ENCODE results near the gene LYL1. TPM values are rescaled to one million over a fixed set of nuclear protein-coding genes. Genes with fewer than 3 reads are reported as not detected.
"Not testable (repeated sequence)": the region's sequence is repeated elsewhere in the genome, so short reads cannot be mapped to it uniquely, and the experiment has no call there.

LYL1 gene
- polyA plus RNA-seq (ENCODE audit: insufficient read length in 4 of 4), result 1 to 10 TPM; 4.6 to 7.4 (median 4.7) TPM

DNA sequence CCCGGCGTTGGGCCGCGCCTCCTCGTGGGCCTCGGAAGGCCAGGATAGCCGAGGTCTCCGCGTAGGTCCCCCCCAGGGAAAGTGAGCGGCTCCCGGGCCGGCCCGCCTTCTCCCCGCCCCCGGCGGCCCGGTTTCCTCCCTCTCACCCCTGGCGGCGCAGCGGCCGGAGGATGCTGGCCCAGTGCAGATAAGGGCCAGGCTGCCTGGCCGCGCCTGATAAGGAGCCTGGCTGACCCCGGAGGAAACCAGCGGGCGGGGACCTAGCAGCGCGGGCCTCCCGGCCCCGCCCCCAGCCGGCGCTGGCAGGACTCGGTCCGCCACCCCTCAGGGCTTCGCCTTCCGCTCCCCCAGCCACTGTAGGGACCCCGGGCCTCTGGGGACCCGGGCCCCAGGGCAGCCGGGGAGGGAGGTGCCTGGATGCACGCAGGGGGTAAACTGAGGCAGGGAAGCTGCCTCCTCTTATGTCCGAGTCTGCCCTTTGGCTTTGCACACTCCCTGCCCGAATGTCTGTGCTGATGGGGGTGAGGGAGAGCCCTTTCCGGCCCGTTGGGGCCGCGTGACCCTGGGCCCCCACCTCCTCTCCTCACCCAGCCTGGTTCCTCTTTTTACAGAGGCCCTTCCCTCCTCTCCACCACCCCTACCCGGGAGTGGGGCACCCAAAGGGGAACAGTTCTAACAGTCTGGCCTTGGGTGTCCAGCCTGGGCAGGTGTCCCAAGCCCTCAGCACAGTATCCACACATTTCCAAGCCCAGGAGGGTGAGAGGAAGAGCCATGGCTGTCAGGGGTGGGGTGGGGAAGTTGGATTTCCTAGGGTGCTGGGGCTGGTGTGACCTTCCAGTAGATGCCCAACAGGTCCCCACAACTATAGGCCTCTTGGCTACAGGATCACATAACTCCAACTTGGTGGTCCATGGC lies at the start of gene LYL1:
Gene LYL1, minus strand, starts transcription at position 193 of the 915 bp plus-strand sequence. CDS start 1,687 bp downstream, outside the sequence.
- DNase-seq (ENCODE audit: low read depth in 4 of 4, low spot score in 3 of 4), result no peak

DNA sequence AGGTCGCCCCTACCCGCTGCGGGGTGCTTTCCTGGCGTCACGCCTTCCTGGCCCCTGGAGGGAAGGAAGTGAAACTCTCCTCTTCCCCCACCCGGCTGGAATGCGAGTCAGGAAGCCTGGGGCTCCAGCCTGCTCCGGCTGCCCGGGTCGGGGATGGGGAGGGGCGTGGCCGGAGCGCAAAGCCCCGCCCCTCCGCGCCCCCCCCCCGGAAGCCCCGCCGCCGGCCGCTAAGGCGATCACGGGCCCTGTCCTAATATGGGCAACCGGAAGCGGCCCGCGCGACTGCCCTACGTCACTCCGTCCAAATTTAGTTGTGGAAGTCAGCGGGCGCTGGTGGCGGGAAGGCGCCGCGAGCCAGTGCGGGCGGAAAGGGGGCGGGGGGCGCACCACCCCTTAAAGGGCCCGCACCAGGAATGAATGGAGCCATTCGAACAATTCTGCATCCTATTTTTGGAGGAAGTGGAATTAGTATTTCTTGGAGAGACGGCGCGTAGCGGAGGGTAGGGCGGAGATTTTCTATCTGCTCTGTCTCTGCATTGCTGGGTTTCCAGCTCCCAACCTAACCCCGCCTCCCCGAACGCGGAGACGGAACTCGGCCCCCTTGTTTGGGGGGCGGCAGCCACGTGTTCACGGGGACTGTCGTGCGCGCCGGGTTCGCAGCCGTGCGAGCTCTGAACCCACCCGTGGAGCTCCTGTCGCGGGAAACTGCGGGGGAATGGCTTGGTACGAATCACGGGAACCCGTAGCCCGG lies 49.1 kb upstream of the LYL1 start:
- DNase-seq (ENCODE audit: low read depth in 4 of 4, low spot score in 3 of 4), result peak; percentile 92 to 97 (median 95)

GRCh38 chr19:13150931-13151604 lies 48.4 kb upstream of the LYL1 start:
- DNase-seq (ENCODE audit: low read depth in 4 of 4, low spot score in 3 of 4), result peak in 1 of 4 donors; percentile 35

- peak; percentile 87 to 91 (median 89) for DNase-seq (ENCODE audit: low read depth in 4 of 4, low spot score in 3 of 4)
These were observed 47.7 kb upstream of the LYL1 start, which contains the start of the genes IER2 and STX10 for GRCh38 chr19:13150187-13150930. Gene IER2, plus strand, starts transcription at chr19:13150411. Its CDS starts 2,776 bp downstream, at chr19:13153187. Gene STX10, minus strand, starts transcription at chr19:13150375. Its CDS starts 202 bp downstream, at chr19:13150173.

- DNase-seq (ENCODE audit: low read depth in 4 of 4, low spot score in 3 of 4), result peak in 2 of 4 donors; percentile 15 to 47
These were observed 47.0 kb upstream of the LYL1 start for GRCh38 chr19:13149628-13150186.

DNA sequence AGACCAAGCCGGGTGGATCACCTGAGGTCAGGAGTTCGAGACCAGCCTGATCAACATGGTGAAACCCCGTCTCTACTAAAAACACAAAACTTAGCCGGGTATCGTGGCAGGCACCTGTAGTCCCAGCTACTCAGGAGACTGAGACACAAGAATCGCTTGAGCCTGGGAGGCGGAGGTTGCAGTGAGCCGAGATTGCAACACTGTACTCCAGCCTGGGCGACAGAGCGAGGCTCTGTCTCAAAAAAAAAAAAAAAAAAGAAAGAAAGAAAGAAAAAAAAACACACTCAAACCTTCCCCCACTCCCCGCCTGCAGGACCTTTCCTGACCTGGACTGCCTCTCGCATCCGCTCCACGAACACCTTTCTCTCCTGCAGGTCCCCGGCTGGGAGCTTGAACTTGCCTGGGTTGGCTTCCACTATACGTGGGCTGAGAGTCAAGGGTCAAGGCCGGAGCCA lies 46.5 kb upstream of the LYL1 start:
- not testable (repeated sequence) for DNase-seq (ENCODE audit: low read depth in 4 of 4, low spot score in 3 of 4)

DNA sequence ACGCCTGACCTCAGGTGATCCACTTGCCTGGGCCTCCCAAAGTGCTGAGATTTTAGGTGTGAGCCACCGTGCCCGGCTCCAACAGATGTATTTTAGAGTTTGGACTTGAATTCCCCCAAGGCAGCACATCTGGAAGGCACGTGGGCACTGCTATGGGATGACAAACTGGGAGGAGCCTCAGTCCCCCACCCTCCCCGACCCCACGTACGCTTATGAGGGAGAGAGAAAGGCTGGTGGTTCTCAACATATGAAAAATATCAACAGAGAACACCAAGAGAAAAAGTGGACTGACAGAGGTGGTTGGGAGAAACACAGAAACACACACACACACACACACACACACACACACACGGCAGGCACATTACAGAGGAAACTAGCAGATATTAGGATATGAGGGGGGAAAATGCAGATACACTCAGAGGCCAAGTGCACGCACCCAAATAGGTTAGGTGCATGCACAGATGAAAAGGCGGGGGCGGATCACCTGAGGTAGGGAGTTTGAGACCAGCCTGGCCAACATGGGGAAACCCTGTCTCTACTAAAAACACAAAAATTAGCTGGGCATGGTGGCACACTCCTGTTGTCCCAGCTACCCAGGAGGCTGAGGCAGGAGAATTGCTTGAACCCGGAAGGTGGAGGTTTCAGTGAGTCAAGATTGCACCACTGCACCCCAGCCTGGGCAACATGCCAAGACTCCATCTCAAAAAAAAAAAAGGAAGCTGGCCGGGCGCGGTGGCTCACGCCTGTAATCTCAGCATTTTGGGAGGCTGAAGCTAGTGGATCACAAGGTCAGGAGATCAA lies 44.3 kb upstream of the LYL1 start:
- no peak for DNase-seq (ENCODE audit: low read depth in 4 of 4, low spot score in 3 of 4)

- no peak for DNase-seq (ENCODE audit: low read depth in 4 of 4, low spot score in 3 of 4)
These were observed 37.1 kb upstream of the LYL1 start for GRCh38 chr19:13139633-13140311.

- no peak for DNase-seq (ENCODE audit: low read depth in 4 of 4, low spot score in 3 of 4)
These were observed 36.2 kb upstream of the LYL1 start for GRCh38 chr19:13138916-13139198.

- DNase-seq (ENCODE audit: low read depth in 4 of 4, low spot score in 3 of 4), result no peak
These were observed 35.7 kb upstream of the LYL1 start for GRCh38 chr19:13138171-13138915.

DNA sequence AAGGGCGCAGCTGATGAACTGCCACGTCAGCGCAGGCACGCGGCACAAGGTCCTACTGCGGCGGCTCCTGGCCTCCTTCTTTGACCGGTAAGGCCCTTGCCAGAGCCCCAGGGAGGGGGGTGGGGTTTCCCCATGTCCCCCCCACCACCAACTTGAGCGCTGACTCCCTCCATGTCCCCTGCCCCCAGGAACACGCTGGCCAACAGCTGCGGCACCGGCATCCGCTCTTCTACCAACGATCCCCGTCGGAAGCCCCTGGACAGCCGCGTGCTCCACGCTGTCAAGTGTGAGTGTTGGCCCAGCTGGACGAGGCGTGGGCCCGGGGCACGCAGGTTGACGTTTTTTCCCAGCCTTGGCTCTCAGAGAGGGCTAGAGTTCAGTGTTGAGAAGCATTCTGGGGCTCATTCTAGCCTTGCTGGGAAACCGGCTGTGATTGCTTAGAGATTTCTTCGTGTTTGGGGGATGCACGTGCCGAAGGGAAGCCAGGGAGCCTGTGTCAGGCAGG lies 34.7 kb upstream of the LYL1 start:
- no peak for DNase-seq (ENCODE audit: low read depth in 4 of 4, low spot score in 3 of 4)

GRCh38 chr19:13135068-13136062 lies 32.7 kb upstream of the LYL1 start:
- no peak for DNase-seq (ENCODE audit: low read depth in 4 of 4, low spot score in 3 of 4)

GRCh38 chr19:13134626-13135025 lies 32.0 kb upstream of the LYL1 start:
- no peak for DNase-seq (ENCODE audit: low read depth in 4 of 4, low spot score in 3 of 4)

DNA sequence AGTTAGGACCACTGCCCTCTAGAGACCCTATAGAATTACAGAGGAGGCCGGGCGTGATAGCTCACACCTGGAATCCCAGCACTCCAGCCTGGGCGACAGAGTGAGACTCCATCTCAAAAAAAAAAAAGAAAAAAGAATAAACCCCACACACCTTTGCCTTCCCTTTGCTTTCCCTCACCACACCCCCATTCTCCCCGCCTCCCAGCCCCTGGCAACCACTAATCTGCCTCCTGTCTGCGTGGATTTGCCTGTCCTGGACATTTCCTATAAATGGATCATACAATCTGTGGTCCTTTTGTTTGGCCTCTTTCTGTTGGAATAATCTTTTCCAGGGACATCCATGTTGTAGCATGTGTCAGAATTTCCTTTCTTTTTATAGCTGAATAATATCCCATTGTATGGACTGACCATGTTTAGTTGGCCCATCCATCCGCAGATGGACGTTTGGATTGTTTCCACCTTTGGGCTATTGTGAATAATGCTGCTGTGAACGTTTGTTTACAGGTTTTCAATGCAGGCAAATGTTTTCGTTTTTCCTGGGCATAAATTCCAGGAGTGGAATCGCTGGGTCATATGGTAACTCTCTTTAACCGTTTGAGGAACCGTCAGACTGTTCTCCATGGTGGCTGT lies 30.7 kb upstream of the LYL1 start:
- DNase-seq (ENCODE audit: low read depth in 4 of 4, low spot score in 3 of 4), result no peak

- DNase-seq (ENCODE audit: low read depth in 4 of 4, low spot score in 3 of 4), result no peak
These were observed 30.0 kb upstream of the LYL1 start for GRCh38 chr19:13132471-13133180.
